Hypothalamus (tissue), 51 donors: Measurements from ENCODE around the gene KRTAP19-8.

Source experiments
- DNase-seq, 51 donors: peaks; one replicate each; lab custom pipeline; 2025; lab: John Stamatoyannopoulos, UW

Gene KRTAP19-8

DNA sequence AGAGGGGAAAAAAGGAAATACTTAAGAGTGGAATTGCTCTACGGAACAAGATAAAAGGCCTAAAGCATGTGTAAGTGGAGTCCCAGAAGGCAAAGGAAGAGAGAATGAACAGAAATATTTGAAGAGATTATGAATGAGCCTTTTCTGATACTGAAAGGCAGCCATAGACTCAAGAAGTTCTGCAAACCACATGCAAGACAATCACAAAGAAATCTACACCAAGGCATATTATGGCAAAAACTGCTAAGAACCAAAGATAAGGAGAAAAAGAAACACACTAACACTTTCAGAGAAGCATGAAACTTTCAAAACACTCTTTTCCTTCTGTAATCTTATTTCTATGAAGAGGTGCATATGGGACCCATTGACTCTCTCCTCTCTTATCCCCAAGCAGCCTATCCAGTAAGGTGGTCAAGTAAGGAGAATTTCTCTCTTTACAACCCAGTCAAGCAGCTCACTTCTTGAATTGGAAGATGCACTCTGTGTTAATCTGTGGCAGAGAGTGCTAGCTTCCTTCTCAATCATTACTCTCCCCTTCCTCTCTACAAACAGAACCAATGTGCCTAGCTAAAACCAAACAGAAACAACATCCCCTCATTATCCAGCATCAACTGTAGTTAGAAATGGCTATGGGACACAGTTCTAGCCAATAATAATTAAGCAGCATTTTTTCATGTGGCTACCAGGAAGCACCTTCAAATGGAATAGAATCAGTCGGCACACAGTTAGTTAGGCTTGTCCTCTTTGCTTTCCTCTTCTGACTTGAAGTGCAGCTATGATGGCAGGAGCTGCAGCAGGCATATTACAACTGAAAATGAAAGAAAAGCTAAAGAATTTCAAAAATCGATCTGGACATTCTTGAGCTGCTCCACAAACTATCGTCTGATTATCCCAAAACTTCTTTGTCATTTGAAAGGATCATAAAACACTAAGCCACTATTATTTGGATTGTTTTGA is 25.9 kb downstream of the KRTAP19-8 start:
- no peak for DNase-seq

DNA sequence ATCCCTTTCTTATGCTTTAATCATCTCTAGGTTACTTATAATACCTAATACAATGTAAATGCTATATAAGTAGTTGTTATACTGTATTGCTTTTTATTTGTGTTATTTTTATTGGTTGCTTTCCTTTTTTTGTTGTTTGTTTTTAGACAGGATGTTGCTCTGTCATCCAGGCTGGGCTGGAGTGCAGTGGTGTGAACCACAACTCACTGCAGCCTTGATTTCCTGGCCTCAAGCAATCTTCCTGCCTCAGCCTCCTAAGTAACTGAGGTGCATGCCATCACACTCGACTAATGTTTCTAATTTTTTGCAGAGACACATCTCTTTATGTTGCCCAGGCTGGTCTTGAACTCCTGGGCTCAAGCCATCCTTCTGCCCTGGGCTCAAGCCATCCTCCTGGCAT is 26.9 kb downstream of the KRTAP19-8 start:
- DNase-seq: no peak

DNA sequence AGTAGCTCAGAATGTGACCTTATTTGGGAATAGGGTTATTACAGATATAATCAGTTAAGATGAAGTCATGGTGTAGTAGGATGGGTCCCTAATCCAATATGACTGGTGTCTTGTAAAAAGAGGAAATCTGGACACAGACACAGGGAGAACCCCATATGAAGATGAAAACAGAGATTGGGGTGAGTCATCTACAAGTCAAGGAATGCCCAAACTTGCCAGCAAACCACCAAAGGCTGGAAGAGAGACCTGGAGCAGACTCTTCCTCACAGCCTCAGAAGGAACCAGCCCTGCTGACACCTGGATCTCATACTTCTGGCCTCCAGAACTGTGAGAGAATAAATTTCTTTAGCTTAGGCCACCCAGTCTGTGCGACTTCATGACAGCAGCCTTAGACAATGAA is 29.9 kb downstream of the KRTAP19-8 start:
- DNase-seq: no peak

DNA sequence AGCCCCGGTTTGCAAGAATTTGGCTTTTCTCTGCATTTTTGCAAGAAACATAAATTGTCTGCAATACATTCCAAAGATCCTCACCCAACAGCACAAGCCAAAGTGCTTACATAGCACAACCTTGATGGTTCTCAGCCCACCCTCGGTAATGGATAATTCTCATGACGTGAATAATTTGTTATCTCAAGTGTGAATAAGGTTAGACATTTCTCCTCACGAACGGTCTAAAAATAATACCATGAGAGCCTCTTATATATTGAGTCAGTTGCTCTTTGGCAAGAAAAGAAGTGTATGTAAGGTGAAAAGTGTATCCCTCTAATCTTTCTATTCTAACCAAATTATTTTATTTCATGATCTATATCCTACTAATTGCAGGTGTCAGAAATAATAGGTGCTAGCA is 33.3 kb downstream of the KRTAP19-8 start:
- DNase-seq: no peak

DNA sequence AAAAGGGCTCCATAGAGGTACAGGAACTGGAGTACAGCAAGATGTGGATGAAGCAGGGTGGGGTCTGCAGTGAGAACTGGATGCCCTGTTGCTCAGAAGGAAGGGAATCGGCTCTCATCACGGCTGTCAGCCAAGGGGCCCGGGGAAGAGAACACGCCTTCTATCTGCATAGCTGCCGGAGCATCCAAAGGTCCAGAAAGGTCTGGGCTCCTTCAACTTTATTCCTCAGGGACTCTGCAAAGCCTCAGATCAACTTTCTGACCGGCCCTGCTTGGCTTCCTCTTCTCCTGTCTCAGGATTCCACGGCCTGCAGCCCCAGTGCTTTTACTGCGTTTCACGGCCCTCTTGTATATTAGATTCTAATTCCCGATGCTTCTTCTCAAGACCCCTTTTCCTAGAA is 34.8 kb downstream of the KRTAP19-8 start:
- DNase-seq: no peak

DNA sequence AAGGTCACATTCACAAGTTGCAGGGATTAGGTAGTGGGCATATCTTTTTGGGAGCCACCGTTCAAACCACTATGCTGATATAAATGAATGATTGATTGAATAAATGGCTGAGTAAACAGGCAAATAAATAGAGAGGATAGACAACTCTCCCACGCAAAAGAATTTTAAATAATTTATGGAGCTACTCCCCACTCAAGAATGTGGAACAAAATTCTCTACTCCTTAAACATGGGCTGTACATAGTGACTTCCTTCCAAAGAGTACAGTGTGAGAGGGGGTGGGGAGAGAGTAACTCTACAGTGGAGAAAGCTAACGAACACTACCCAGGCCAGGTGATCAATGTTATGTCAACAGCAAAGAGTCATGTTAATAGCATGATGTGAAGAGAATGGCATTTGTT is 40.7 kb downstream of the KRTAP19-8 start:
- DNase-seq: no peak

DNA sequence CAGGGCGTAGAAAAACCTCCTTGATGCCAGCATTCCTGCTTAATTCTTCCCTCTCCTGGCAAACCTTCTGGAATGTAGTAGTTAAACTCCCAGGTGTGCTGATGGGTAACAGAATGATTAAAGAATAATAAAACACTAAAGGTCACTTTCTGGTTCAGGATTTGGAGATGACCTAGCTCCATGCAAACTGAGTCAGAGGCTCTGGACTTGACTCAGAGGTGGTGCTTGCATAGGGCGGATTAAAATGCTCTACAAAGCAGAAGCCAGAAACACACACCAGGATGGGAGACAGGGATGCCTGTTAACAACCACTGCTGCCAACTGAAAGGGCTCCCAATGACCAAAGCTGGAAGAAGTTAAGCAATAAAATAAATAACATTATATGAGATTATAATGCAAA is 41.5 kb downstream of the KRTAP19-8 start:
- no peak for DNase-seq

DNA sequence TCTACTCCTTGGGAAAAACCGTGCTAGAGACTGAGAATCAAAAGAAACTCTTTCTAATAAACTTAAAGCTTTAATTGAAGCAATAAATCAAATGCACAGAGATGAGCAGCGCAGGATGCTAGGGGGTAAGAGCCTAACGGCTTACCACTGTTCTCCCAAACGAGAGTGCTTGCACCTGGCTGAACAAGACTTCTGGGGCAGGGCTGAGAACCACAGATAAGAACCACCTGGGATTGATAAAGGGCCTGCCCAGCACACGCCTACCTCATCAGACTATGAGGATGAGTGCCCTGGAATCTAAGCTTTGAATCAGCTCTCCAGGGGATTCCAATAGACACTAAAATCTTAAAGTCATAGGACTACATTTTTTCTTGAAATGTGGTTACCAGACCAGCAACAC is 43.3 kb downstream of the KRTAP19-8 start:
- DNase-seq: no peak

DNA sequence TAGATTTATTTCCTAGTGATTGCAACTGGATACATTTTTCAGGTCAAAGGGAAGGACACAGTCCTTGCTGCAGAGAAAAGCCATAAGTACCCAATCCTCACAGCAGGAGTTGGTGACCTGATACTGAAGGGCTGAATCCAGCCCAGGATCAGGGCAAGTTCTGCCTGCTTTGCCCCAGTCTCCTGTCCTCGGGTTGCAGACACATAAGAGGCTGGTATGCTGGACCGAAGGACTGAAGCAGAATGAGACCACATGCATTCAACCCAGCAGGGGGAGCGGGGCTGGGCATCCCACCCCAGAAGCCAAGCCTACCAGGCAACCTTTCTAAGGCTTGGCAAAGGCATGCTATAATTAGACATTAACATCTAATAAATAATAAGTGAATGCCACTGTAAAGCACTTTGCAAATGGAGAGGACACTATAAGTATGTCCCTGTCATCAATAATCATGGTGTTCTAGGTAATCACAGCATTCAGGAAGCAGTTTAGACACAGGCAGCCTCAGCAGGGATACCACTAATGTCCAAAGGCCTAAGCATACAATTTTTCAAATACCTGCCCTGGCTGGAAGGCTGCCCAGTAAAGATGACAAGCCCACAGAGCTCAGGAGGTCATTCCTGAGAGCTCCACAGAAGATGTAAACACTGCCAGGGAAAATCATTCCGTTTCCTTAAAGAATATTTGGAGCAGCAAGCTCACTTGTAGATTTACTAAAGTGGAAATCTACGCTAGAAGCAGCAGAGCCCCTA is 47.6 kb downstream of the KRTAP19-8 start:
- DNase-seq: no peak

DNA sequence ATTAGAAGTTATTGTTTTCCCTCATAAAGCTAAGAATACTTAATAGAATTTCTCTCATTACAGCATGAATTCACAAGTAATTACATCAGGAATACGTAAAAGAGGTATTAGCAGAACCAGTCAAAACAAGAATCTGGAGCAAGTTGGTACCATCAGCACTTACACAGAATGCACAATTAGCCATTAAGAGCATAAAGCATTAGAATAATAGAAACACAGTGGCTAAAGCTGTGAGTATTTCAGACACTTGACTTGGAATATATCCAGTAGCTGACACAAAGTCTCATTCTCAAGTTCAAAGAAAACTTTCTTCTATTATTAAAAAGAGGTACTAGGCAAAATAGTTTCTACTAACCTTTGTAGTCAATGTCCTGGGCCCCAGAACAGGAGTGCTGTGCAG is 49.6 kb downstream of the KRTAP19-8 start:
- DNase-seq: no peak
